CD4-positive, alpha-beta T cell (primary cell): ENCODE data around the gene PRKAR1B. TPM values are rescaled to one million over a fixed set of nuclear protein-coding genes. Genes with fewer than 3 reads are reported as not detected.

ENCODE experiments used
- ATAC-seq: fragments of 200-7000 bp; cut with Tn5 transposase; one replicate; pipeline ENCODE4 v1.10.0; 2022; ENCODE audit warnings: mild to moderate bottlenecking; ENCODE audit not compliant: poor library complexity
- CTCF ChIA-PET: fragments of 350-600 bp; sonication (Branson Sonifier 250); formaldehyde crosslinking; loops from one replicate; lab custom pipeline; 2021; ENCODE audit warnings: antibody characterized with exemption, inconsistent platforms; lab: Charles Lee
- POLR2A ChIA-PET: fragments of 350-600 bp; sonication (Branson Sonifier 250); formaldehyde crosslinking; loops from one replicate; lab custom pipeline; 2021; ENCODE audit warnings: antibody characterized with exemption, inconsistent platforms; lab: Charles Lee
- DNase-seq, 14 experiments: peaks; one replicate each; pipeline ENCODE4 v3.0.0-alpha.2; 2013 to 2020; ENCODE audit warnings: mixed read lengths in 2 of 14
- H3K27ac ChIP-seq, 2 donors: one replicate each; pipeline versions ENCODE4 v1.5.1 to v1.7.0; 2013; ENCODE audit warnings: low read length in 2 of 2, low read depth in 1 of 2, mild to moderate bottlenecking in 1 of 2
- H3K27me3 ChIP-seq, 2 experiments: 1 replicate in 1 of 2; 2 replicates in 1 of 2; pipeline versions ENCODE4 v1.6.1 to v1.7.0; 2013; ENCODE audit warnings: low read length in 2 of 2, control low read depth in 1 of 2, mild to moderate bottlenecking in 1 of 2, moderate library complexity in 1 of 2; ENCODE audit not compliant: insufficient read depth in 2 of 2, control insufficient read depth in 1 of 2
- H3K36me3 ChIP-seq: one replicate; pipeline ENCODE4 v1.6.1; 2013; ENCODE audit warnings: low read length, control low read depth; ENCODE audit not compliant: insufficient read depth
- H3K4me1 ChIP-seq: one replicate; pipeline ENCODE4 v1.6.1; 2013; ENCODE audit warnings: low read length, control low read depth; ENCODE audit not compliant: insufficient read depth
- H3K4me3 ChIP-seq: one replicate; pipeline ENCODE4 v1.5.1; 2013; ENCODE audit warnings: mild to moderate bottlenecking, low read length, moderate library complexity
- H3K9me3 ChIP-seq, 2 experiments: 1 replicate in 1 of 2; 2 replicates in 1 of 2; pipeline versions ENCODE4 v1.6.1 to v1.7.0; 2013; ENCODE audit warnings: low read length in 2 of 2, mild to moderate bottlenecking in 2 of 2, control low read depth in 1 of 2, moderate library complexity in 1 of 2; ENCODE audit not compliant: control insufficient read depth in 1 of 2, insufficient read depth in 1 of 2
- H3K27ac Mint-ChIP-seq: one replicate; pipeline ENCODE4 v1.8.0; 2020; ENCODE audit warnings: mixed read lengths
- H3K27me3 Mint-ChIP-seq: one replicate; pipeline ENCODE4 v1.8.0; 2021; ENCODE audit warnings: mixed read lengths
- H3K36me3 Mint-ChIP-seq: one replicate; pipeline ENCODE4 v1.8.0; 2021; ENCODE audit warnings: low read depth, mixed read lengths
- H3K4me1 Mint-ChIP-seq: one replicate; pipeline ENCODE4 v1.8.0; 2021; ENCODE audit warnings: low read depth, mixed read lengths
- H3K4me3 Mint-ChIP-seq: one replicate; pipeline ENCODE4 v1.8.0; 2020; ENCODE audit warnings: mild to moderate bottlenecking, mixed read lengths
- H3K9me3 Mint-ChIP-seq: one replicate; pipeline ENCODE4 v1.8.0; 2020; ENCODE audit warnings: mixed read lengths
- CTCF ChIP-seq: fragments of 200-600 bp; IDR thresholded peaks from one replicate; pipeline ENCODE4 v1.8.0; 2022; ENCODE audit warnings: antibody characterized with exemption, mild to moderate bottlenecking
- intact Hi-C, 2 experiments: fragments of 100-400 bp; cut with DNase I in 1 of 2; cut with micrococcal nuclease in 1 of 2; formaldehyde crosslinking; loops; one replicate each; pipeline versions ENCODE4 v1.15.1 to v1.9.0; 2023 to 2025; cut with DNase I, micrococcal nuclease
- total RNA-seq, 174 experiments: library from RNA in 2 of 174; stranded (reverse) in 2 of 174; gene quantifications; one replicate each; pipeline ENCODE4 v1.2.3 and lab custom pipeline; 2021 to 2026

Gene PRKAR1B
- total RNA-seq, 2 experiments from 2014 or later, result 18.8 to 19.5 TPM

- ChIA-PET POLR2A (interaction anchor here (0.8 kb wide), 1 partner anchor 8 kb away, joined by 3 read pairs; no protein-coding TSS in a partner anchor), CTCF (no interaction called here)
- Histone ChIP-seq H3K27me3 (no peaks in the 10 kb centered on the region), H3K27ac (no peak overlapping the region), H3K36me3 (no peaks in the 10 kb centered on the region), H3K4me1 (peaks cover 68% of the 10 kb centered on the region), H3K9me3 (peaks cover 0 to 3% of the 10 kb centered on the region in 2 experiments), H3K4me3 (no peak overlapping the region)
- Mint-ChIP-seq H3K36me3 (peaks cover 5% of the 10 kb centered on the region), H3K4me1 (peaks cover 57% of the 10 kb centered on the region), H3K9me3 (no peaks in the 10 kb centered on the region), H3K27me3 (no peaks in the 10 kb centered on the region), H3K27ac (peak overlapping the region; percentile 97), H3K4me3 (no peak overlapping the region)
- DNase-seq, result no peak
- ATAC-seq, result no peak
- intact Hi-C loops, result loop anchor here in 1 of 2 experiments (10.0 kb wide), 1 partner anchor 263 kb away; the partner anchor contains the start of gene GET4
- TF ChIP-seq CTCF, result no peak
Observed at GRCh38 chr7:611281-611810, 115.7 kb downstream of the PRKAR1B start.

- H3K9me3 Mint-ChIP-seq, result no peaks in the 10 kb centered on the region
- H3K27me3 Mint-ChIP-seq, result no peaks in the 10 kb centered on the region
- peak overlapping the region; percentile 97 for H3K27ac Mint-ChIP-seq
- ATAC-seq, result peak; percentile 83
- no peaks in the 10 kb centered on the region for H3K27me3 ChIP-seq
- H3K36me3 ChIP-seq, result peaks cover 2% of the 10 kb centered on the region
- TF ChIP-seq CTCF, result no peak
- CTCF ChIA-PET, result no interaction called here
- H3K36me3 Mint-ChIP-seq, result peaks cover 11% of the 10 kb centered on the region
- no peak overlapping the region for H3K27ac ChIP-seq
- H3K9me3 ChIP-seq, result peaks cover 0 to 7% of the 10 kb centered on the region in 2 experiments
- peak in 2 of 14 experiments; percentile 40 to 44 for DNase-seq
- POLR2A ChIA-PET, result interaction anchor here (0.8 kb wide), 1 partner anchor 9 kb away, joined by 3 read pairs; no protein-coding TSS in a partner anchor
- peaks cover 60% of the 10 kb centered on the region for H3K4me1 Mint-ChIP-seq
- no peak overlapping the region for H3K4me3 ChIP-seq
- H3K4me3 Mint-ChIP-seq, result peak overlapping the region; percentile 59
- intact Hi-C loops, result loop anchor here in 1 of 2 experiments (10.0 kb wide), 1 partner anchor 264 kb away; the partner anchor contains the start of gene GET4
- H3K4me1 ChIP-seq, result peaks cover 64% of the 10 kb centered on the region
Observed at GRCh38 chr7:610531-611280, 116.4 kb downstream of the PRKAR1B start.

- Histone ChIP-seq H3K27ac (no peak overlapping the region), H3K9me3 (peaks cover 0 to 13% of the 10 kb centered on the region in 2 experiments), H3K4me1 (peaks cover 68% of the 10 kb centered on the region), H3K36me3 (peaks cover 6% of the 10 kb centered on the region), H3K4me3 (no peak overlapping the region), H3K27me3 (no peaks in the 10 kb centered on the region)
- TF ChIP-seq CTCF, result no peak
- Mint-ChIP-seq H3K27ac (peak overlapping the region; percentile 97), H3K4me3 (peak overlapping the region; percentile 59), H3K9me3 (no peaks in the 10 kb centered on the region), H3K4me1 (peaks cover 61% of the 10 kb centered on the region), H3K27me3 (no peaks in the 10 kb centered on the region), H3K36me3 (peaks cover 17% of the 10 kb centered on the region)
- ChIA-PET POLR2A (interaction anchor here (0.8 to 0.9 kb wide), 2 partner anchors 8 to 9 kb away, joined by 3 read pairs; no protein-coding TSS in a partner anchor), CTCF (no interaction called here)
- intact Hi-C loops, result loop anchor here in 1 of 2 experiments (10.0 kb wide), 1 partner anchor 265 kb away; the partner anchor contains the start of gene GET4
- no peak for ATAC-seq
- DNase-seq, result no peak
Observed at GRCh38 chr7:610141-610530, 116.9 kb downstream of the PRKAR1B start.
